Skeletal muscle tissue (tissue), 4 donors: ENCODE results near the gene WDR33. TPM values are rescaled to one million over a fixed set of nuclear protein-coding genes. Genes with fewer than 3 reads are reported as not detected.

Source experiments
- H3K27ac ChIP-seq: one replicate; pipeline ENCODE4 v1.7.0; 2013; ENCODE audit warnings: mild to moderate bottlenecking, low read depth, low read length, inconsistent platforms
- H3K27me3 ChIP-seq, 3 donors: one replicate each; pipeline ENCODE4 v1.7.0; 2013; ENCODE audit warnings: low read length in 3 of 3; ENCODE audit not compliant: control insufficient read depth in 3 of 3, insufficient read depth in 3 of 3
- H3K36me3 ChIP-seq, 3 donors: one replicate each; pipeline ENCODE4 v1.7.0; 2013; ENCODE audit warnings: low read length in 3 of 3; ENCODE audit not compliant: control insufficient read depth in 3 of 3, insufficient read depth in 3 of 3
- H3K4me1 ChIP-seq, 3 donors: one replicate each; pipeline ENCODE4 v1.7.0; 2013; ENCODE audit warnings: low read length in 3 of 3, mild to moderate bottlenecking in 3 of 3; ENCODE audit not compliant: control insufficient read depth in 3 of 3, insufficient read depth in 3 of 3
- H3K4me3 ChIP-seq, 3 donors: one replicate each; pipeline ENCODE4 v1.7.0; 2013; ENCODE audit warnings: low read length in 3 of 3
- H3K9ac ChIP-seq, 3 donors: one replicate each; pipeline ENCODE4 v1.7.0; 2013; ENCODE audit warnings: low read length in 3 of 3, mild to moderate bottlenecking in 3 of 3, moderate library complexity in 2 of 3, low read depth in 1 of 3
- H3K9me3 ChIP-seq, 3 donors: one replicate each; pipeline ENCODE4 v1.7.0; 2013; ENCODE audit warnings: low read length in 3 of 3; ENCODE audit not compliant: control insufficient read depth in 3 of 3
- total RNA-seq: library from RNA; depleted of rRNA; stranded (reverse); fragments of >200 nt; gene quantifications from one replicate; pipeline ENCODE4 v1.2.3, GENCODE V29; 2014
- donor health status: Osteomylitis.

Gene WDR33
- total RNA-seq, 1 donor from 2014 or later, result 41.2 TPM

- no peaks in the 10 kb centered on the region for H3K9me3 ChIP-seq
- peak within 1 kb of the TSS; percentile 79 for H3K27ac ChIP-seq
- H3K36me3 ChIP-seq, result peaks cover 0 to 13% (median 2%) of the 10 kb centered on the region in 3 donors
- H3K9ac ChIP-seq, result peak within 1 kb of the TSS; percentile 75 to 98 (median 88)
- H3K4me3 ChIP-seq, result peak within 1 kb of the TSS; percentile 72 to 81 (median 78)
- peaks cover 21 to 31% (median 25%) of the 10 kb centered on the region in 3 donors for H3K4me1 ChIP-seq
- no peaks in the 10 kb centered on the region for H3K27me3 ChIP-seq
Observed at GRCh38 chr2:127701193-127701650, 109.7 kb downstream of the WDR33 start, which contains the start of gene SFT2D3. Gene SFT2D3, plus strand, starts transcription at chr2:127701497. Its CDS starts 32 bp downstream, at chr2:127701529.

GRCh38 chr2:127700527-127701192 is 110.3 kb downstream of the WDR33 start:
- peaks cover 0 to 12% (median 0%) of the 10 kb centered on the region in 3 donors for H3K36me3 ChIP-seq
- no peaks in the 10 kb centered on the region for H3K9me3 ChIP-seq
- H3K27me3 ChIP-seq, result no peaks in the 10 kb centered on the region
- H3K4me3 ChIP-seq, result peak overlapping the region; percentile 72 to 80 (median 78)
- peaks cover 21 to 31% (median 27%) of the 10 kb centered on the region in 3 donors for H3K4me1 ChIP-seq
- peak overlapping the region; percentile 69 to 98 (median 88) for H3K9ac ChIP-seq
- H3K27ac ChIP-seq, result peak overlapping the region; percentile 79

GRCh38 chr2:127698553-127699355 is 112.2 kb downstream of the WDR33 start:
- H3K9ac ChIP-seq, result no peak overlapping the region
- H3K4me1 ChIP-seq, result peaks cover 17 to 22% (median 21%) of the 10 kb centered on the region in 3 donors
- H3K4me3 ChIP-seq, result no peak overlapping the region
- H3K27me3 ChIP-seq, result no peaks in the 10 kb centered on the region
- H3K27ac ChIP-seq, result no peak overlapping the region
- H3K9me3 ChIP-seq, result no peaks in the 10 kb centered on the region
- peaks cover 0 to 4% (median 0%) of the 10 kb centered on the region in 3 donors for H3K36me3 ChIP-seq

- Histone ChIP-seq H3K9me3 (no peaks in the 10 kb centered on the region), H3K4me3 (no peak overlapping the region), H3K27me3 (no peaks in the 10 kb centered on the region), H3K36me3 (no peaks in the 10 kb centered on the region), H3K9ac (no peak overlapping the region), H3K27ac (no peak overlapping the region), H3K4me1 (peaks cover 11 to 13% (median 11%) of the 10 kb centered on the region in 3 donors)
Observed at GRCh38 chr2:127697482-127698180, 113.3 kb downstream of the WDR33 start.

GRCh38 chr2:127695491-127696472 is 115.2 kb downstream of the WDR33 start:
- Histone ChIP-seq H3K27ac (no peak overlapping the region), H3K9me3 (no peaks in the 10 kb centered on the region), H3K4me3 (peak overlapping the region in 2 of 3 donors; percentile 40 to 58), H3K27me3 (no peaks in the 10 kb centered on the region), H3K36me3 (no peaks in the 10 kb centered on the region), H3K4me1 (peaks cover 7 to 8% (median 7%) of the 10 kb centered on the region in 3 donors), H3K9ac (peak overlapping the region in 2 of 3 donors; percentile 23 to 57)

GRCh38 chr2:127694986-127695385 is 116.0 kb downstream of the WDR33 start:
- Histone ChIP-seq H3K36me3 (no peaks in the 10 kb centered on the region), H3K27me3 (no peaks in the 10 kb centered on the region), H3K27ac (no peak overlapping the region), H3K9me3 (no peaks in the 10 kb centered on the region), H3K9ac (peak overlapping the region in 1 of 3 donors; percentile 23), H3K4me3 (no peak overlapping the region), H3K4me1 (peaks cover 0 to 2% (median 0%) of the 10 kb centered on the region in 3 donors)

GRCh38 chr2:127690696-127691095 is 120.3 kb downstream of the WDR33 start:
- no peaks in the 10 kb centered on the region for H3K27me3 ChIP-seq
- H3K27ac ChIP-seq, result no peak overlapping the region
- no peaks in the 10 kb centered on the region for H3K36me3 ChIP-seq
- H3K4me3 ChIP-seq, result no peak overlapping the region
- H3K4me1 ChIP-seq, result no peaks in the 10 kb centered on the region
- H3K9ac ChIP-seq, result no peak overlapping the region
- H3K9me3 ChIP-seq, result no peaks in the 10 kb centered on the region

GRCh38 chr2:127688405-127688804 is 122.6 kb downstream of the WDR33 start:
- no peak overlapping the region for H3K4me3 ChIP-seq
- no peaks in the 10 kb centered on the region for H3K27me3 ChIP-seq
- H3K9ac ChIP-seq, result no peak overlapping the region
- no peaks in the 10 kb centered on the region for H3K9me3 ChIP-seq
- H3K27ac ChIP-seq, result no peak overlapping the region
- peaks cover 0 to 3% (median 0%) of the 10 kb centered on the region in 3 donors for H3K4me1 ChIP-seq
- no peaks in the 10 kb centered on the region for H3K36me3 ChIP-seq
